Osteoblast (primary cell): ENCODE data around the gene HOXA3. TPM values are rescaled to one million over a fixed set of nuclear protein-coding genes. Genes with fewer than 3 reads are reported as not detected.

ENCODE experiments used
- DNase-seq: peaks from one replicate; pipeline ENCODE4 v3.0.0; 2011; ENCODE audit warnings: low spot score, mixed read lengths; ENCODE audit not compliant: insufficient read length; ENCODE audit errors: missing footprints
- H2AFZ ChIP-seq: 2 replicates; pipeline ENCODE4 v1.6.0; 2011; ENCODE audit warnings: mild to moderate bottlenecking, low read length
- H3K27ac ChIP-seq: 2 replicates; pipeline ENCODE4 v1.5.1; 2011; ENCODE audit warnings: mild to moderate bottlenecking, low read depth, low read length, moderate library complexity
- H3K27me3 ChIP-seq: 2 replicates; pipeline ENCODE4 v1.6.0; 2012; ENCODE audit warnings: mild to moderate bottlenecking, control low read depth, inconsistent platforms, low read length, moderate library complexity; ENCODE audit not compliant: insufficient read depth
- H3K36me3 ChIP-seq: 2 replicates; pipeline ENCODE4 v1.5.1; 2011; ENCODE audit warnings: mild to moderate bottlenecking, low read length, control low read depth, moderate library complexity; ENCODE audit not compliant: insufficient read depth
- H3K4me1 ChIP-seq: 2 replicates; pipeline ENCODE4 v1.5.1; 2011; ENCODE audit warnings: mild to moderate bottlenecking, low read length, control low read depth, moderate library complexity; ENCODE audit not compliant: insufficient read depth
- H3K4me2 ChIP-seq: 2 replicates; pipeline ENCODE4 v1.6.0; 2011; ENCODE audit warnings: mild to moderate bottlenecking, low read length; ENCODE audit not compliant: insufficient read depth
- H3K4me3 ChIP-seq: fragments of 200-600 bp; sonication (generic); 3 replicates; pipeline ENCODE4 v1.5.1; 2012; ENCODE audit warnings: mild to moderate bottlenecking, low read length, inconsistent platforms; ENCODE audit not compliant: insufficient read depth
- H3K79me2 ChIP-seq: 2 replicates; pipeline ENCODE4 v1.6.0; 2012; ENCODE audit warnings: mild to moderate bottlenecking, low read length, control low read depth, inconsistent platforms; ENCODE audit not compliant: insufficient read depth
- H3K9me3 ChIP-seq: 2 replicates; pipeline ENCODE4 v1.5.1; 2011; ENCODE audit warnings: low read depth, low read length, control low read depth
- H4K20me1 ChIP-seq: 2 replicates; pipeline ENCODE4 v1.6.0; 2012; ENCODE audit warnings: mild to moderate bottlenecking, low read length, control low read depth; ENCODE audit not compliant: insufficient read depth
- CTCF ChIP-seq: IDR thresholded peaks from 2 replicates; pipeline ENCODE4 v1.5.1; 2011; ENCODE audit warnings: mild to moderate bottlenecking, low read depth, low read length, moderate library complexity; ENCODE audit errors: extremely low read depth
- total RNA-seq: library from RNA; depleted of rRNA; stranded (reverse); fragments of >200 nt; gene quantifications from 2 replicates; pipeline ENCODE4 v1.2.3, GENCODE V29; 2012

The HOXA3 gene
- total RNA-seq, 1 donor: 4.0 TPM

GRCh38 chr7:27176524-27176845 is 24.1 kb upstream of the HOXA3 start:
- Histone ChIP-seq H3K9me3 (no peaks in the 10 kb centered on the region), H3K4me2 (peak overlapping the region; percentile 99), H3K36me3 (peaks cover 7% of the 10 kb centered on the region), H3K4me3 (peak overlapping the region; percentile 75), H2AFZ (no peak overlapping the region), H3K79me2 (peaks cover 98% of the 10 kb centered on the region), H3K27me3 (no peaks in the 10 kb centered on the region), H3K4me1 (peaks cover 55% of the 10 kb centered on the region), H4K20me1 (peaks cover 7% of the 10 kb centered on the region), H3K27ac (peak overlapping the region; percentile 76)
- no peak for DNase-seq
- TF ChIP-seq CTCF: no peak

GRCh38 chr7:27175626-27176523 is 23.5 kb upstream of the HOXA3 start:
- no peak for TF ChIP-seq CTCF
- Histone ChIP-seq H3K27ac (peak overlapping the region; percentile 76), H3K4me3 (peak overlapping the region; percentile 75), H3K4me1 (peaks cover 50% of the 10 kb centered on the region), H3K27me3 (no peaks in the 10 kb centered on the region), H4K20me1 (peaks cover 7% of the 10 kb centered on the region), H3K9me3 (no peaks in the 10 kb centered on the region), H3K4me2 (peak overlapping the region; percentile 99), H2AFZ (peak overlapping the region; percentile 49), H3K79me2 (peaks cover 98% of the 10 kb centered on the region), H3K36me3 (peaks cover 12% of the 10 kb centered on the region)
- DNase-seq: no peak

- H2AFZ ChIP-seq: no peak overlapping the region
- no peak for TF ChIP-seq CTCF
- peak overlapping the region; percentile 76 for H3K27ac ChIP-seq
- peaks cover 43% of the 10 kb centered on the region for H3K4me1 ChIP-seq
- H4K20me1 ChIP-seq: peaks cover 7% of the 10 kb centered on the region
- H3K36me3 ChIP-seq: peaks cover 12% of the 10 kb centered on the region
- H3K27me3 ChIP-seq: no peaks in the 10 kb centered on the region
- H3K79me2 ChIP-seq: peaks cover 98% of the 10 kb centered on the region
- no peak for DNase-seq
- H3K9me3 ChIP-seq: no peaks in the 10 kb centered on the region
- H3K4me2 ChIP-seq: peak overlapping the region; percentile 99
- peak overlapping the region; percentile 75 for H3K4me3 ChIP-seq
Measured at GRCh38 chr7:27174874-27175625, 22.7 kb upstream of the HOXA3 start.
